Tibial nerve (tissue), 4 donors: ENCODE results near the gene PDE8B. TPM values are rescaled to one million over a fixed set of nuclear protein-coding genes. Genes with fewer than 3 reads are reported as not detected.
"Not testable (repeated sequence)": the region's sequence is repeated elsewhere in the genome, so short reads cannot be mapped to it uniquely, and the experiment has no call there.

Experiments
- DNase-seq, 2 donors: peaks; one replicate each; pipeline ENCODE4 v3.0.0-alpha.2; 2019; ENCODE audit warnings: low spot score in 2 of 2
- H3K27ac ChIP-seq, 4 donors: fragments of 200-600 bp; sonication (generic) in 3 of 4; one replicate each; pipeline ENCODE4 v1.5.1; 2017 to 2019; ENCODE audit warnings: mild to moderate bottlenecking in 1 of 4
- H3K27me3 ChIP-seq, 2 donors: fragments of 200-600 bp; sonication (generic) in 1 of 2; one replicate each; pipeline versions ENCODE4 v1.5.1 to v1.6.0; 2017 to 2019
- H3K36me3 ChIP-seq, 3 donors: fragments of 200-600 bp; sonication (generic); one replicate each; pipeline ENCODE4 v1.5.1; 2018 to 2019
- H3K4me1 ChIP-seq, 4 donors: fragments of 200-600 bp; sonication (generic) in 3 of 4; one replicate each; pipeline ENCODE4 v1.5.1; 2017 to 2019
- H3K4me3 ChIP-seq, 4 donors: fragments of 200-600 bp; sonication (generic) in 3 of 4; one replicate each; pipeline ENCODE4 v1.5.1; 2017 to 2019; ENCODE audit warnings: mild to moderate bottlenecking in 1 of 4, moderate library complexity in 1 of 4
- H3K9me3 ChIP-seq, 4 donors: fragments of 200-600 bp; sonication (generic) in 3 of 4; one replicate each; pipeline ENCODE4 v1.5.1; 2017 to 2019
- CTCF ChIP-seq, 5 experiments: fragments of 200-600 bp in 3 of 5; fragments of 450-650 bp in 2 of 5; sonication (generic) in 3 of 5; IDR thresholded peaks; one replicate each; pipeline ENCODE4 v1.5.1; 2016 to 2019; ENCODE audit warnings: antibody characterized with exemption in 5 of 5, mild to moderate bottlenecking in 3 of 5, moderate library complexity in 2 of 5
- EP300 ChIP-seq, 2 donors: sonication (generic); formaldehyde crosslinking; IDR thresholded peaks; one replicate each; pipeline ENCODE4 v1.6.1; 2017; ENCODE audit warnings: antibody characterized with exemption in 2 of 2, mild to moderate bottlenecking in 1 of 2
- POLR2A ChIP-seq, 2 donors: fragments of 450-650 bp; IDR thresholded peaks; one replicate each; pipeline ENCODE4 v1.6.1; 2017; ENCODE audit warnings: antibody characterized with exemption in 2 of 2, mild to moderate bottlenecking in 2 of 2, moderate library complexity in 2 of 2
- WGBS, 2 donors: methylation state at CpG; one replicate each; pipeline ENCODE4 v1.1.5; 2018; 5-methylcytosine and 5-hydroxymethylcytosine counted together
- total RNA-seq, 4 donors: library from RNA; depleted of rRNA; stranded (reverse); fragments of >200 nt; gene quantifications; one replicate each; pipeline ENCODE4 v1.1.0, GENCODE V29; 2016

Gene PDE8B
- total RNA-seq, 4 donors from 2014 or later, result 6.3 to 8.8 (median 7.2) TPM

GRCh38 chr5:77452351-77452750, 241.9 kb downstream of the PDE8B start:
- Histone ChIP-seq H3K9me3 (peaks cover 0 to 3% (median 0%) of the 10 kb centered on the region in 4 donors), H3K27me3 (no peaks in the 10 kb centered on the region), H3K27ac (no peak overlapping the region), H3K4me1 (peaks cover 0 to 7% (median 0%) of the 10 kb centered on the region in 4 donors), H3K4me3 (no peak overlapping the region), H3K36me3 (peaks cover 0 to 45% (median 0%) of the 10 kb centered on the region in 3 donors)
- TF ChIP-seq EP300 (IDR thresholded peaks at IDR 0.05), result no peak
- no peak for TF ChIP-seq CTCF (IDR thresholded peaks at IDR 0.05)
- TF ChIP-seq POLR2A (IDR thresholded peaks at IDR 0.05), result no peak
- DNase-seq, result no peak
- WGBS, 2 donors, result 93 to 94% methylated on average over 1 of the region's 1 CpG

- Histone ChIP-seq H3K27me3 (no peaks in the 10 kb centered on the region), H3K36me3 (peaks cover 0 to 27% (median 0%) of the 10 kb centered on the region in 3 donors), H3K27ac (no peak overlapping the region), H3K9me3 (no peaks in the 10 kb centered on the region), H3K4me1 (peaks cover 0 to 7% (median 0%) of the 10 kb centered on the region in 4 donors), H3K4me3 (no peak overlapping the region)
- TF ChIP-seq CTCF (IDR thresholded peaks at IDR 0.05) (no peak), POLR2A (IDR thresholded peaks at IDR 0.05) (no peak), EP300 (IDR thresholded peaks at IDR 0.05) (no peak)
- 82 to 98% methylated on average over 3 of the region's 3 CpGs for WGBS, 2 donors
- no peak for DNase-seq
Observed at GRCh38 chr5:77454123-77454522, 243.6 kb downstream of the PDE8B start.

DNA sequence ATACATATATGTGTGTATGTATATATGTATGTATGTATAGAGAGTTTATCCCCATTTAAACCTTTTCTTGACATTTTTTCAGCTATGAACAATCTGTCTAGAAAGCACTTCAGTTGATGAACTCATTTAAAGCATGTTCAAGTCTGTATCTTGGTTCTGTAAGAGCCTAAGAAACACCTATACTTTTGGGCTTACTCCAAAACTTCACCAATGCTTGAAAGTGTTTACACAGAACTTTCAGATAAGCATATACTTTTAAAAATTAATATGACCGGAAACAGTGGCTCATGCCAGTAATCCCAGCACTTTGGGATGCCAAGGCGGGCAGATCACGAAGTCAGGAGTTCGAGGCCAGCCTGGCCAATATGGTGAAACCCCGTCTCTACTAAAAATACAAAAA, 250.8 kb downstream of the PDE8B start:
- no peak for DNase-seq
- H3K9me3 ChIP-seq, result no peaks in the 10 kb centered on the region
- peaks cover 0 to 27% (median 0%) of the 10 kb centered on the region in 3 donors for H3K36me3 ChIP-seq
- H3K27ac ChIP-seq, result no peak overlapping the region
- H3K27me3 ChIP-seq, result no peaks in the 10 kb centered on the region
- H3K4me3 ChIP-seq, result no peak overlapping the region
- no peak for TF ChIP-seq EP300 (IDR thresholded peaks at IDR 0.05)
- no peak for TF ChIP-seq POLR2A (IDR thresholded peaks at IDR 0.05)
- no peak for TF ChIP-seq CTCF (IDR thresholded peaks at IDR 0.05)
- peaks cover 0 to 6% (median 0%) of the 10 kb centered on the region in 4 donors for H3K4me1 ChIP-seq
- WGBS, 2 donors, result 97 to 98% methylated on average over 5 of the region's 5 CpGs

GRCh38 chr5:77463905-77464304, 253.4 kb downstream of the PDE8B start:
- WGBS, 2 donors, result 63 to 79% methylated on average over 1 of the region's 1 CpG
- TF ChIP-seq POLR2A (IDR thresholded peaks at IDR 0.05) (no peak), EP300 (IDR thresholded peaks at IDR 0.05) (no peak), CTCF (IDR thresholded peaks at IDR 0.05) (no peak)
- Histone ChIP-seq H3K36me3 (peaks cover 0 to 27% (median 0%) of the 10 kb centered on the region in 3 donors), H3K9me3 (no peaks in the 10 kb centered on the region), H3K4me3 (no peak overlapping the region), H3K27me3 (no peaks in the 10 kb centered on the region), H3K4me1 (peaks cover 0 to 6% (median 0%) of the 10 kb centered on the region in 4 donors), H3K27ac (no peak overlapping the region)
- no peak for DNase-seq

GRCh38 chr5:77468875-77469274, 258.4 kb downstream of the PDE8B start:
- not testable (repeated sequence) for DNase-seq, H3K9me3 ChIP-seq, H3K4me1 ChIP-seq, H3K27me3 ChIP-seq, H3K4me3 ChIP-seq, H3K27ac ChIP-seq
- peaks cover 0 to 16% (median 0%) of the 10 kb centered on the region in 3 donors for H3K36me3 ChIP-seq
- 95 to 97% methylated on average over 3 of the region's 3 CpGs for WGBS, 2 donors

GRCh38 chr5:77475041-77475440, 264.6 kb downstream of the PDE8B start:
- 95 to 97% methylated on average over 10 to 11 of the region's 11 CpGs for WGBS, 2 donors

More at GRCh38 chr5:77475041-77475440, 264.6 kb downstream of the PDE8B start:
- H3K27ac ChIP-seq, H3K4me1 ChIP-seq, DNase-seq, H3K9me3 ChIP-seq, H3K27me3 ChIP-seq, H3K4me3 ChIP-seq: not testable (repeated sequence)
- H3K36me3 ChIP-seq, result peaks cover 0 to 21% (median 0%) of the 10 kb centered on the region in 3 donors

Other genes with a start within 250 kb of the PDE8B start
- 10 to 100 TPM; 17.5 to 20.9 (median 18.6) TPM for gene AGGF1, start 180.3 kb upstream of the PDE8B start, total RNA-seq
- 10 to 100 TPM in 2 of 4 donors, 1 to 10 TPM in 2; 5.7 to 33.5 (median 18.4) TPM for gene ZBED3, start 123.4 kb upstream of the PDE8B start, total RNA-seq